GM23338 (cell line): ENCODE measurements around the gene ARL2. TPM values are rescaled to one million over a fixed set of nuclear protein-coding genes. Genes with fewer than 3 reads are reported as not detected.
A peak's percentile ranks its signal among the peaks of the same experiment; 100 is the strongest.

Source experiments
- ATAC-seq: fragments of 200-7000 bp; cut with Tn5 transposase; 3 replicates; pipeline ENCODE4 v1.9.1; 2020
- DNase-seq: peaks from one replicate; pipeline ENCODE4 v3.0.0-alpha.2; 2015; ENCODE audit warnings: low spot score
- H2AFZ ChIP-seq: fragments of 200-600 bp; sonication (generic); 2 replicates; pipeline ENCODE4 v1.8.0; 2016; ENCODE audit warnings: antibody characterized with exemption, mild to moderate bottlenecking, moderate library complexity
- H3F3A ChIP-seq: fragments of 200-600 bp; sonication (generic); replicated peaks from 2 replicates; pipeline ENCODE4 v1.8.0; 2017; ENCODE audit warnings: antibody characterized with exemption, mixed run types, low read depth
- H3K27ac ChIP-seq: fragments of 200-600 bp; sonication (generic); 2 replicates; pipeline ENCODE4 v1.6.1; 2016; ENCODE audit warnings: low read depth
- H3K27me3 ChIP-seq: fragments of 200-600 bp; sonication (generic); 2 replicates; pipeline ENCODE4 v1.8.0; 2016; ENCODE audit warnings: mild to moderate bottlenecking, mixed run types, moderate library complexity; ENCODE audit not compliant: insufficient read depth
- H3K36me3 ChIP-seq: fragments of 200-600 bp; sonication (generic); 2 replicates; pipeline ENCODE4 v1.8.0; 2016; ENCODE audit warnings: mild to moderate bottlenecking; ENCODE audit not compliant: insufficient read depth
- H3K4me1 ChIP-seq: fragments of 200-600 bp; sonication (generic); 2 replicates; pipeline ENCODE4 v1.8.0; 2016; ENCODE audit warnings: mild to moderate bottlenecking, moderate library complexity; ENCODE audit not compliant: insufficient read depth
- H3K4me2 ChIP-seq: fragments of 200-600 bp; sonication (generic); 2 replicates; pipeline ENCODE4 v1.7.1; 2017; ENCODE audit warnings: mixed run types
- H3K4me3 ChIP-seq: fragments of 200-600 bp; sonication (generic); 2 replicates; pipeline ENCODE4 v1.6.1; 2016; ENCODE audit warnings: mixed run types
- H3K79me2 ChIP-seq: fragments of 200-600 bp; sonication (generic); replicated peaks from 2 replicates; pipeline ENCODE4 v1.8.0; 2017; ENCODE audit warnings: mild to moderate bottlenecking; ENCODE audit not compliant: insufficient read depth
- H3K9me2 ChIP-seq: fragments of 200-600 bp; sonication (generic); 2 replicates; pipeline ENCODE4 v1.8.0; 2017; ENCODE audit not compliant: insufficient read depth
- H4K20me1 ChIP-seq: fragments of 200-600 bp; sonication (generic); replicated peaks from 2 replicates; pipeline ENCODE4 v1.8.0; 2017; ENCODE audit warnings: mild to moderate bottlenecking; ENCODE audit not compliant: insufficient read depth
- H3K27ac Mint-ChIP-seq: 2 replicates; pipeline ENCODE4 v1.8.0; 2020; ENCODE audit warnings: inconsistent platforms, mild to moderate bottlenecking, moderate library complexity, mixed read lengths
- H3K27me3 Mint-ChIP-seq: 3 replicates; pipeline ENCODE4 v1.8.0; 2022; ENCODE audit warnings: low read depth, mild to moderate bottlenecking, moderate library complexity, mixed read lengths, inconsistent platforms; ENCODE audit not compliant: insufficient read depth, poor library complexity
- H3K36me3 Mint-ChIP-seq: 3 replicates; pipeline ENCODE4 v1.8.0; 2021; ENCODE audit warnings: low read depth, mild to moderate bottlenecking, inconsistent platforms, moderate library complexity, mixed read lengths
- H3K4me1 Mint-ChIP-seq: 3 replicates; pipeline ENCODE4 v1.8.0; 2020; ENCODE audit warnings: mild to moderate bottlenecking, inconsistent platforms, mixed read lengths
- H3K4me3 Mint-ChIP-seq: 3 replicates; pipeline ENCODE4 v1.8.0; 2021; ENCODE audit warnings: moderate library complexity, mild to moderate bottlenecking, inconsistent platforms, mixed read lengths
- H3K9me3 Mint-ChIP-seq: 3 replicates; pipeline ENCODE4 v1.8.0; 2020; ENCODE audit warnings: moderate library complexity, mild to moderate bottlenecking, inconsistent platforms, mixed read lengths
- CREB1 ChIP-seq: fragments of 250-450 bp; sonication (Bioruptor Pico); IDR thresholded peaks from 2 replicates; pipeline ENCODE4 v1.5.0; 2020; ENCODE audit warnings: low read depth, mild to moderate bottlenecking, moderate library complexity
- EZH2 ChIP-seq: fragments of 200-600 bp; sonication (generic); IDR thresholded peaks from one replicate; pipeline ENCODE4 v1.8.0; 2017; ENCODE audit warnings: antibody characterized with exemption, mild to moderate bottlenecking, low read depth; ENCODE audit not compliant: unreplicated experiment
- EZH2phosphoT487 ChIP-seq: fragments of 200-600 bp; sonication (generic); IDR thresholded peaks from one replicate; pipeline ENCODE4 v1.8.1; 2018; ENCODE audit warnings: antibody characterized with exemption; ENCODE audit not compliant: unreplicated experiment
- JUNB ChIP-seq: IDR thresholded peaks from one replicate; pipeline ENCODE4 v1.6.1; 2016; ENCODE audit warnings: antibody characterized with exemption; ENCODE audit not compliant: unreplicated experiment
- NANOG ChIP-seq: IDR thresholded peaks from 2 replicates; pipeline ENCODE4 v1.6.1; 2016; ENCODE audit warnings: antibody characterized with exemption, borderline replicate concordance
- POLR2AphosphoS5 ChIP-seq: IDR thresholded peaks from 2 replicates; pipeline ENCODE4 v1.6.1; 2016; ENCODE audit warnings: antibody characterized with exemption, low read depth
- STAT1 ChIP-seq: IDR thresholded peaks from one replicate; pipeline ENCODE4 v1.6.1; 2016; ENCODE audit warnings: antibody characterized with exemption; ENCODE audit not compliant: unreplicated experiment
- ZNF114 ChIP-seq: fragments of 250-450 bp; sonication (Bioruptor Pico); IDR thresholded peaks from 2 replicates; pipeline ENCODE4 v1.5.0; 2020; ENCODE audit warnings: mild to moderate bottlenecking, moderate library complexity
- ZNF331 ChIP-seq: fragments of 250-450 bp; sonication (Bioruptor Pico); IDR thresholded peaks from 2 replicates; pipeline ENCODE4 v1.5.0; 2020; ENCODE audit warnings: low read depth, mild to moderate bottlenecking, moderate library complexity
- ZNF462 ChIP-seq: fragments of 250-450 bp; sonication (Bioruptor Pico); IDR thresholded peaks from 2 replicates; pipeline ENCODE4 v1.5.0; 2020; ENCODE audit warnings: mild to moderate bottlenecking, moderate library complexity
- polyA plus RNA-seq: library from polyadenylated mRNA; unstranded; fragments of >200 nt; fragmentation: Nextera tagmentation; extraction: Ambion mirVana; gene quantifications from 2 replicates; pipeline ENCODE4 v1.2.1, GENCODE V29; 2016
- total RNA-seq: library from RNA; depleted of rRNA; stranded (reverse); fragments of >200 nt; shearing (Covaris generic); gene quantifications from 2 replicates; pipeline ENCODE4 v1.2.3, GENCODE V29; 2014
- TF ChIP-seq, protein P1 (sequence below): IDR thresholded peaks from one replicate; pipeline ENCODE4 v1.6.1; 2018; ENCODE audit warnings: antibody characterized with exemption; ENCODE audit not compliant: unreplicated experiment
- TF ChIP-seq, protein P2 (sequence below), 2 experiments: fragments of 200-600 bp in 1 of 2; sonication (generic) in 1 of 2; conservative IDR thresholded peaks; 2 replicates each; pipeline versions ENCODE4 v1.5.1 to v1.6.1; 2016 to 2017; ENCODE audit warnings: antibody characterized with exemption in 2 of 2, low read depth in 2 of 2, mild to moderate bottlenecking in 2 of 2, moderate library complexity in 1 of 2
- TF ChIP-seq, protein P3 (sequence below): IDR thresholded peaks from 2 replicates; pipeline ENCODE4 v1.6.1; 2016; ENCODE audit warnings: antibody characterized with exemption

The ARL2 gene
- total and polyA plus RNA-seq, 2 experiments from 2014 or later: 193 to 236 TPM

- Histone ChIP-seq H3F3A (no peaks in the 10 kb centered on the region), H3K9me2 (no peaks in the 10 kb centered on the region), H3K27me3 (no peaks in the 10 kb centered on the region), H3K36me3 (no peaks in the 10 kb centered on the region), H3K27ac (no peak overlapping the region), H2AFZ (peak overlapping the region; percentile 30; the same call in 1 of the 2 replicates), H3K4me1 (no peaks in the 10 kb centered on the region; the same call in 1 of the 2 replicates), H3K79me2 (no peaks in the 10 kb centered on the region), H4K20me1 (no peaks in the 10 kb centered on the region), H3K4me3 (peak overlapping the region; percentile 55), H3K4me2 (peak overlapping the region; percentile 71)
- H3K27ac Mint-ChIP-seq: no peak overlapping the region
- H3K4me1 Mint-ChIP-seq: peaks cover 8% of the 10 kb centered on the region; the same call in 2 of the 3 replicates
- no peaks in the 10 kb centered on the region for H3K9me3 Mint-ChIP-seq
- peaks cover 6% of the 10 kb centered on the region; the same call in 1 of the 3 replicates for H3K36me3 Mint-ChIP-seq
- DNase-seq (no peak), ATAC-seq (no peak)
- TF ChIP-seq EZH2phosphoT487: no peak
- no peak for TF ChIP-seq ZNF462 (CRISPR knock-in tag)
- no peak for TF ChIP-seq NANOG
- TF ChIP-seq STAT1: no peak
- TF ChIP-seq EZH2: no peak
- no peak for TF ChIP-seq JUNB
- TF ChIP-seq, protein P1, sequence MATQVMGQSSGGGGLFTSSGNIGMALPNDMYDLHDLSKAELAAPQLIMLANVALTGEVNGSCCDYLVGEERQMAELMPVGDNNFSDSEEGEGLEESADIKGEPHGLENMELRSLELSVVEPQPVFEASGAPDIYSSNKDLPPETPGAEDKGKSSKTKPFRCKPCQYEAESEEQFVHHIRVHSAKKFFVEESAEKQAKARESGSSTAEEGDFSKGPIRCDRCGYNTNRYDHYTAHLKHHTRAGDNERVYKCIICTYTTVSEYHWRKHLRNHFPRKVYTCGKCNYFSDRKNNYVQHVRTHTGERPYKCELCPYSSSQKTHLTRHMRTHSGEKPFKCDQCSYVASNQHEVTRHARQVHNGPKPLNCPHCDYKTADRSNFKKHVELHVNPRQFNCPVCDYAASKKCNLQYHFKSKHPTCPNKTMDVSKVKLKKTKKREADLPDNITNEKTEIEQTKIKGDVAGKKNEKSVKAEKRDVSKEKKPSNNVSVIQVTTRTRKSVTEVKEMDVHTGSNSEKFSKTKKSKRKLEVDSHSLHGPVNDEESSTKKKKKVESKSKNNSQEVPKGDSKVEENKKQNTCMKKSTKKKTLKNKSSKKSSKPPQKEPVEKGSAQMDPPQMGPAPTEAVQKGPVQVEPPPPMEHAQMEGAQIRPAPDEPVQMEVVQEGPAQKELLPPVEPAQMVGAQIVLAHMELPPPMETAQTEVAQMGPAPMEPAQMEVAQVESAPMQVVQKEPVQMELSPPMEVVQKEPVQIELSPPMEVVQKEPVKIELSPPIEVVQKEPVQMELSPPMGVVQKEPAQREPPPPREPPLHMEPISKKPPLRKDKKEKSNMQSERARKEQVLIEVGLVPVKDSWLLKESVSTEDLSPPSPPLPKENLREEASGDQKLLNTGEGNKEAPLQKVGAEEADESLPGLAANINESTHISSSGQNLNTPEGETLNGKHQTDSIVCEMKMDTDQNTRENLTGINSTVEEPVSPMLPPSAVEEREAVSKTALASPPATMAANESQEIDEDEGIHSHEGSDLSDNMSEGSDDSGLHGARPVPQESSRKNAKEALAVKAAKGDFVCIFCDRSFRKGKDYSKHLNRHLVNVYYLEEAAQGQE: no peak
- TF ChIP-seq POLR2AphosphoS5: no peak
- no peak for TF ChIP-seq ZNF331 (CRISPR knock-in tag)
- TF ChIP-seq ZNF114: no peak
- TF ChIP-seq, protein P2, sequence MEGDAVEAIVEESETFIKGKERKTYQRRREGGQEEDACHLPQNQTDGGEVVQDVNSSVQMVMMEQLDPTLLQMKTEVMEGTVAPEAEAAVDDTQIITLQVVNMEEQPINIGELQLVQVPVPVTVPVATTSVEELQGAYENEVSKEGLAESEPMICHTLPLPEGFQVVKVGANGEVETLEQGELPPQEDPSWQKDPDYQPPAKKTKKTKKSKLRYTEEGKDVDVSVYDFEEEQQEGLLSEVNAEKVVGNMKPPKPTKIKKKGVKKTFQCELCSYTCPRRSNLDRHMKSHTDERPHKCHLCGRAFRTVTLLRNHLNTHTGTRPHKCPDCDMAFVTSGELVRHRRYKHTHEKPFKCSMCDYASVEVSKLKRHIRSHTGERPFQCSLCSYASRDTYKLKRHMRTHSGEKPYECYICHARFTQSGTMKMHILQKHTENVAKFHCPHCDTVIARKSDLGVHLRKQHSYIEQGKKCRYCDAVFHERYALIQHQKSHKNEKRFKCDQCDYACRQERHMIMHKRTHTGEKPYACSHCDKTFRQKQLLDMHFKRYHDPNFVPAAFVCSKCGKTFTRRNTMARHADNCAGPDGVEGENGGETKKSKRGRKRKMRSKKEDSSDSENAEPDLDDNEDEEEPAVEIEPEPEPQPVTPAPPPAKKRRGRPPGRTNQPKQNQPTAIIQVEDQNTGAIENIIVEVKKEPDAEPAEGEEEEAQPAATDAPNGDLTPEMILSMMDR (conservative IDR thresholded peaks at IDR 0.05; ENCODE audit: low read depth in 2 of 2): no peak
- TF ChIP-seq, protein P3, sequence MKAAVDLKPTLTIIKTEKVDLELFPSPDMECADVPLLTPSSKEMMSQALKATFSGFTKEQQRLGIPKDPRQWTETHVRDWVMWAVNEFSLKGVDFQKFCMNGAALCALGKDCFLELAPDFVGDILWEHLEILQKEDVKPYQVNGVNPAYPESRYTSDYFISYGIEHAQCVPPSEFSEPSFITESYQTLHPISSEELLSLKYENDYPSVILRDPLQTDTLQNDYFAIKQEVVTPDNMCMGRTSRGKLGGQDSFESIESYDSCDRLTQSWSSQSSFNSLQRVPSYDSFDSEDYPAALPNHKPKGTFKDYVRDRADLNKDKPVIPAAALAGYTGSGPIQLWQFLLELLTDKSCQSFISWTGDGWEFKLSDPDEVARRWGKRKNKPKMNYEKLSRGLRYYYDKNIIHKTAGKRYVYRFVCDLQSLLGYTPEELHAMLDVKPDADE: no peak
- no peak for TF ChIP-seq CREB1
- peak overlapping the region; percentile 74 for H3K4me3 Mint-ChIP-seq
- H3K27me3 Mint-ChIP-seq: peaks cover 9% of the 10 kb centered on the region
Observed at GRCh38 chr11:65026810-65027209, 12.8 kb downstream of the ARL2 start.
